HepG2 (cell line): ENCODE data around the gene GPATCH4. TPM values are rescaled to one million over a fixed set of nuclear protein-coding genes. Genes with fewer than 3 reads are reported as not detected.

Experiments
- GABPB1 ChIP-seq: IDR thresholded peaks from 2 replicates; pipeline ENCODE4 v1.6.1; 2016; ENCODE audit warnings: mild to moderate bottlenecking, missing genetic modification reagents, moderate library complexity, missing compliant biosample characterization
- HNRNPK ChIP-seq: fragments of 200-400 bp; formaldehyde crosslinking; IDR thresholded peaks from 2 replicates; pipeline ENCODE4 v1.6.1; 2018; ENCODE audit warnings: low read length, low read depth, moderate library complexity, mild to moderate bottlenecking; ENCODE audit not compliant: poor library complexity, severe bottlenecking
- HOXA5 ChIP-seq: sonication (generic); formaldehyde crosslinking; IDR thresholded peaks from 2 replicates; pipeline ENCODE4 v1.4.0; 2020; ENCODE audit warnings: missing genetic modification reagents
- HOXA9 ChIP-seq: sonication (generic); formaldehyde crosslinking; IDR thresholded peaks from 2 replicates; pipeline ENCODE4 v1.8.1; 2022; ENCODE audit warnings: missing genetic modification reagents, mild to moderate bottlenecking, moderate library complexity, borderline replicate concordance
- KDM2A ChIP-seq: sonication (generic); formaldehyde crosslinking; IDR thresholded peaks from 2 replicates; pipeline ENCODE4 v1.4.0; 2020; ENCODE audit warnings: low read depth, missing genetic modification reagents, borderline replicate concordance
- RAD21 ChIP-seq: fragments of 450-650 bp; formaldehyde crosslinking; IDR thresholded peaks from 2 replicates; pipeline ENCODE4 v1.5.0; 2020; ENCODE audit warnings: mild to moderate bottlenecking
- RARG ChIP-seq: sonication (generic); formaldehyde crosslinking; IDR thresholded peaks from 2 replicates; pipeline ENCODE4 v1.4.0; 2020; ENCODE audit warnings: low read depth, mild to moderate bottlenecking, missing genetic modification reagents
- RXRB ChIP-seq: IDR thresholded peaks from 2 replicates; pipeline ENCODE4 v1.6.1; 2016; ENCODE audit warnings: borderline replicate concordance, missing genetic modification reagents, missing compliant biosample characterization
- SP5 ChIP-seq: IDR thresholded peaks from 2 replicates; pipeline ENCODE4 v1.6.1; 2016; ENCODE audit warnings: low read depth, borderline replicate concordance
- STAG1 ChIP-seq: sonication (generic); formaldehyde crosslinking; IDR thresholded peaks from 2 replicates; pipeline ENCODE4 v1.4.0; 2020; ENCODE audit warnings: missing genetic modification reagents
- ZIK1 ChIP-seq: sonication (generic); formaldehyde crosslinking; IDR thresholded peaks from 2 replicates; pipeline ENCODE4 v1.5.0; 2020; ENCODE audit warnings: mild to moderate bottlenecking, low read depth, missing genetic modification reagents, borderline replicate concordance
- ZMYM4 ChIP-seq: sonication (generic); formaldehyde crosslinking; IDR thresholded peaks from 2 replicates; pipeline ENCODE4 v1.8.1; 2023; ENCODE audit warnings: mild to moderate bottlenecking, missing genetic modification reagents
- ZNF230 ChIP-seq: sonication (generic); formaldehyde crosslinking; IDR thresholded peaks from 2 replicates; pipeline ENCODE4 v1.4.0; 2020; ENCODE audit warnings: mild to moderate bottlenecking, missing genetic modification reagents
- ZNF501 ChIP-seq: sonication (generic); formaldehyde crosslinking; IDR thresholded peaks from 2 replicates; pipeline ENCODE4 v1.5.1; 2020; ENCODE audit warnings: mild to moderate bottlenecking, moderate library complexity, missing genetic modification reagents
- ZNF629 ChIP-seq: sonication (generic); formaldehyde crosslinking; conservative IDR thresholded peaks from 2 replicates; pipeline ENCODE4 v1.5.0; 2020; ENCODE audit warnings: missing genetic modification reagents
- polyA plus RNA-seq, 8 experiments: library from polyadenylated mRNA; depleted of rRNA in 3 of 8; stranded (reverse) in 7 of 8; unstranded in 1 of 8; fragments of >200 nt; fragmentation: Illumina TruSeq in 4 of 8; extraction: Trizol in 4 of 8; gene quantifications; 2 replicates each; pipeline versions ENCODE4 v1.2.1 to v1.2.3, GENCODE V29; 2011 to 2016; ENCODE audit warnings: low read depth in 4 of 8, missing spikeins in 1 of 8, mixed read lengths in 1 of 8; ENCODE audit not compliant: insufficient read depth in 1 of 8
- total RNA-seq, 5 experiments: library from RNA; depleted of rRNA; stranded (reverse); fragments of >200 nt; fragmentation: Illumina TruSeq; extraction: Trizol; gene quantifications; 2 replicates each; pipeline ENCODE4 v1.2.3, GENCODE V29; 2016; ENCODE audit warnings: low read depth in 1 of 5
- TF ChIP-seq, protein P1 (sequence below): sonication (generic); formaldehyde crosslinking; IDR thresholded peaks from 2 replicates; pipeline ENCODE4 v1.8.1; 2023; ENCODE audit warnings: mild to moderate bottlenecking, missing genetic modification reagents
- TF ChIP-seq, protein P2 (sequence below): sonication (generic); formaldehyde crosslinking; IDR thresholded peaks from 2 replicates; pipeline ENCODE4 v1.8.0; 2022; ENCODE audit warnings: missing genetic modification reagents, mild to moderate bottlenecking, borderline replicate concordance
- TF ChIP-seq, protein P3 (sequence below): sonication (generic); formaldehyde crosslinking; IDR thresholded peaks from 2 replicates; pipeline ENCODE4 v1.5.1; 2020; ENCODE audit warnings: missing genetic modification reagents, mild to moderate bottlenecking, borderline replicate concordance
- TF ChIP-seq, protein P4 (sequence below): sonication (generic); formaldehyde crosslinking; IDR thresholded peaks from 2 replicates; pipeline ENCODE4 v1.5.1; 2020; ENCODE audit warnings: mild to moderate bottlenecking, missing genetic modification reagents, moderate library complexity

The GPATCH4 gene
- total and polyA plus RNA-seq, 2 of the 13 experiments (the other 11 are each of a cell fraction or from before 2014, with no cell fraction given) = 19.2 to 37.9 TPM

DNA sequence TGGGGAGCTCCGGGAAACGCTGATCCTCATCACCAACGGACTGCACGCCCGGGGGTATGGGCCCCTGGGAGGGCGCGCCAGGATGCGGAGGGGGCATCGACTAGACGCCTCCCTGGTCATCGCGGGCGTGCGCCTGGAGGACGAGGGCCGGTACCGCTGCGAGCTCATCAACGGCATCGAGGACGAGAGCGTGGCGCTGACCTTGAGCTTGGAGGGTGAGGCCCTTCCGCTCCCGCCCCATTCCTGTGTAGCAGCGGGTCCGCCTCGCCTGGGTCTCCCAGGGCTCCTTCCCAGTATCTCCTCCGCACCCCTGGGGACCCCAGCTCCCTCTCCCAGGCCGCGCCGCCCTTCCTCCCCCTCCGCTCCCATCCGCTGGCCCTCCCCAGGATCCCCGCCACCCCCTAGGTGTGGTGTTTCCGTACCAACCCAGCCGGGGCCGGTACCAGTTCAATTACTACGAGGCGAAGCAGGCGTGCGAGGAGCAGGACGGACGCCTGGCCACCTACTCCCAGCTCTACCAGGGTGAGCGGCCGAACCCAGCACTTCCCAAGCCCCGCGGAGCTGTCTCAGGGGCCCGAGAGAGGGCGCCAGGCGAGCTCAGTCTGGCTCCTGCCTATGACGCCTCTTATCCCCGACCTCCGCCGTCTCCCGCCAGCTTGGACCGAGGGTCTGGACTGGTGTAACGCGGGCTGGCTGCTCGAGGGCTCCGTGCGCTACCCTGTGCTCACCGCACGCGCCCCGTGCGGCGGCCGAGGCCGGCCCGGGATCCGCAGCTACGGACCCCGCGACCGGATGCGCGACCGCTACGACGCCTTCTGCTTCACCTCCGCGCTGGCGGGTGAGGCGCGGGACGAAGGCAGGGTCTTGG lies 22.9 kb upstream of the GPATCH4 start (continued):
- TF ChIP-seq RXRB (CRISPR knock-in tag) (no peak), HOXA9 (CRISPR knock-in tag) (0 out of 2 replicates have a peak, but pooled peaks have one; percentile 36), SP5 (CRISPR knock-in tag) (no peak), RARG (CRISPR knock-in tag) (no peak), ZIK1 (0 out of 2 replicates have a peak, but pooled peaks have one; percentile 34), ZMYM4 (CRISPR knock-in tag) (no peak; the same call in 1 of the 2 replicates), STAG1 (CRISPR knock-in tag) (0 out of 2 replicates have a peak, but pooled peaks have one; percentile 2), HOXA5 (CRISPR knock-in tag) (0 out of 2 replicates have a peak, but pooled peaks have one; percentile 29), GABPB1 (CRISPR knock-in tag) (peak; percentile 53; the same call in 1 of the 2 replicates), RAD21 (0 out of 2 replicates have a peak, but pooled peaks have one; percentile 11), ZNF629 (CRISPR knock-in tag) (no peak), ZNF501 (CRISPR knock-in tag) (peak; percentile 27; the same call in 1 of the 2 replicates), KDM2A (0 out of 2 replicates have a peak, but pooled peaks have one; percentile 4), HNRNPK (peak; percentile 36), ZNF230 (CRISPR knock-in tag) (no peak)
- TF ChIP-seq, protein P1, sequence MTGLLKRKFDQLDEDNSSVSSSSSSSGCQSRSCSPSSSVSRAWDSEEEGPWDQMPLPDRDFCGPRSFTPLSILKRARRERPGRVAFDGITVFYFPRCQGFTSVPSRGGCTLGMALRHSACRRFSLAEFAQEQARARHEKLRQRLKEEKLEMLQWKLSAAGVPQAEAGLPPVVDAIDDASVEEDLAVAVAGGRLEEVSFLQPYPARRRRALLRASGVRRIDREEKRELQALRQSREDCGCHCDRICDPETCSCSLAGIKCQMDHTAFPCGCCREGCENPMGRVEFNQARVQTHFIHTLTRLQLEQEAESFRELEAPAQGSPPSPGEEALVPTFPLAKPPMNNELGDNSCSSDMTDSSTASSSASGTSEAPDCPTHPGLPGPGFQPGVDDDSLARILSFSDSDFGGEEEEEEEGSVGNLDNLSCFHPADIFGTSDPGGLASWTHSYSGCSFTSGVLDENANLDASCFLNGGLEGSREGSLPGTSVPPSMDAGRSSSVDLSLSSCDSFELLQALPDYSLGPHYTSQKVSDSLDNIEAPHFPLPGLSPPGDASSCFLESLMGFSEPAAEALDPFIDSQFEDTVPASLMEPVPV (CRISPR knock-in tag) = 0 out of 2 replicates have a peak, but pooled peaks have one; percentile 45
- TF ChIP-seq, protein P2, sequence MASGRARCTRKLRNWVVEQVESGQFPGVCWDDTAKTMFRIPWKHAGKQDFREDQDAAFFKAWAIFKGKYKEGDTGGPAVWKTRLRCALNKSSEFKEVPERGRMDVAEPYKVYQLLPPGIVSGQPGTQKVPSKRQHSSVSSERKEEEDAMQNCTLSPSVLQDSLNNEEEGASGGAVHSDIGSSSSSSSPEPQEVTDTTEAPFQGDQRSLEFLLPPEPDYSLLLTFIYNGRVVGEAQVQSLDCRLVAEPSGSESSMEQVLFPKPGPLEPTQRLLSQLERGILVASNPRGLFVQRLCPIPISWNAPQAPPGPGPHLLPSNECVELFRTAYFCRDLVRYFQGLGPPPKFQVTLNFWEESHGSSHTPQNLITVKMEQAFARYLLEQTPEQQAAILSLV (CRISPR knock-in tag) = 0 out of 2 replicates have a peak, but pooled peaks have one; percentile 56
- TF ChIP-seq, protein P3, sequence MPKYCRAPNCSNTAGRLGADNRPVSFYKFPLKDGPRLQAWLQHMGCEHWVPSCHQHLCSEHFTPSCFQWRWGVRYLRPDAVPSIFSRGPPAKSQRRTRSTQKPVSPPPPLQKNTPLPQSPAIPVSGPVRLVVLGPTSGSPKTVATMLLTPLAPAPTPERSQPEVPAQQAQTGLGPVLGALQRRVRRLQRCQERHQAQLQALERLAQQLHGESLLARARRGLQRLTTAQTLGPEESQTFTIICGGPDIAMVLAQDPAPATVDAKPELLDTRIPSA (CRISPR knock-in tag) = 0 out of 2 replicates have a peak, but pooled peaks have one; percentile 45
- TF ChIP-seq, protein P4, sequence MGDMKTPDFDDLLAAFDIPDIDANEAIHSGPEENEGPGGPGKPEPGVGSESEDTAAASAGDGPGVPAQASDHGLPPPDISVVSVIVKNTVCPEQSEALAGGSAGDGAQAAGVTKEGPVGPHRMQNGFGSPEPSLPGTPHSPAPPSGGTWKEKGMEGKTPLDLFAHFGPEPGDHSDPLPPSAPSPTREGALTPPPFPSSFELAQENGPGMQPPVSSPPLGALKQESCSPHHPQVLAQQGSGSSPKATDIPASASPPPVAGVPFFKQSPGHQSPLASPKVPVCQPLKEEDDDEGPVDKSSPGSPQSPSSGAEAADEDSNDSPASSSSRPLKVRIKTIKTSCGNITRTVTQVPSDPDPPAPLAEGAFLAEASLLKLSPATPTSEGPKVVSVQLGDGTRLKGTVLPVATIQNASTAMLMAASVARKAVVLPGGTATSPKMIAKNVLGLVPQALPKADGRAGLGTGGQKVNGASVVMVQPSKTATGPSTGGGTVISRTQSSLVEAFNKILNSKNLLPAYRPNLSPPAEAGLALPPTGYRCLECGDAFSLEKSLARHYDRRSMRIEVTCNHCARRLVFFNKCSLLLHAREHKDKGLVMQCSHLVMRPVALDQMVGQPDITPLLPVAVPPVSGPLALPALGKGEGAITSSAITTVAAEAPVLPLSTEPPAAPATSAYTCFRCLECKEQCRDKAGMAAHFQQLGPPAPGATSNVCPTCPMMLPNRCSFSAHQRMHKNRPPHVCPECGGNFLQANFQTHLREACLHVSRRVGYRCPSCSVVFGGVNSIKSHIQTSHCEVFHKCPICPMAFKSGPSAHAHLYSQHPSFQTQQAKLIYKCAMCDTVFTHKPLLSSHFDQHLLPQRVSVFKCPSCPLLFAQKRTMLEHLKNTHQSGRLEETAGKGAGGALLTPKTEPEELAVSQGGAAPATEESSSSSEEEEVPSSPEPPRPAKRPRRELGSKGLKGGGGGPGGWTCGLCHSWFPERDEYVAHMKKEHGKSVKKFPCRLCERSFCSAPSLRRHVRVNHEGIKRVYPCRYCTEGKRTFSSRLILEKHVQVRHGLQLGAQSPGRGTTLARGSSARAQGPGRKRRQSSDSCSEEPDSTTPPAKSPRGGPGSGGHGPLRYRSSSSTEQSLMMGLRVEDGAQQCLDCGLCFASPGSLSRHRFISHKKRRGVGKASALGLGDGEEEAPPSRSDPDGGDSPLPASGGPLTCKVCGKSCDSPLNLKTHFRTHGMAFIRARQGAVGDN = peak; percentile 74
